ENCODE measurements around the gene ATXN7L3. TPM values are rescaled to one million over a fixed set of nuclear protein-coding genes. Genes with fewer than 3 reads are reported as not detected.
"Not testable (repeated sequence)": the region's sequence is repeated elsewhere in the genome, so short reads cannot be mapped to it uniquely, and the experiment has no call there.

Gene ATXN7L3
- polyA plus RNA-seq, 12 donors: 36.3 to 63.7 (median 49.6) TPM; not detected in 1

- no peak for DNase-seq
Observed at GRCh38 chr17:44176671-44177501, 22.8 kb downstream of the ATXN7L3 start.

DNA sequence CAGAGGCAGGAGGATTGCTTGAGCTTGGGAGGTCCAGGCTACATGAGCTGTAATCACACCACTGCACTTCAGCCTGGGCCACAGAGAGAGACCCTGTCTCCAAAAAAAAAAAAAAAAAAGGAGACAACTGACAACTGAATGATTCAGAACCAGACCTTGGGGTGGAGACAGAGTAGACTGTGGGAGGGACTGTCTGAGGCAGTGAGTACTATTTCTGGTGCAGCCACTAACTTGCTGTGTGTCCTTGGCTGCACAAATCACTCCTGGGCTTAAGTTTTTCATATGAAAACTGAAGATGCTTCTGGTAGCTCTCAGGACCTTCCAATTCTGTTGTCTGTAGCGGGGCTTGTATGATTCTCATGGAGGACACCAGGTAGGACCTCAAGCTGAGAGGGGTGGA lies 23.4 kb downstream of the ATXN7L3 start:
- no peak for DNase-seq

- DNase-seq: no peak
Observed at GRCh38 chr17:44174427-44174826, 25.3 kb downstream of the ATXN7L3 start.

- no peak for DNase-seq
Observed at GRCh38 chr17:44171931-44172455, 27.7 kb downstream of the ATXN7L3 start.

- no peak for DNase-seq
Observed at GRCh38 chr17:44170499-44171201, 29.0 kb downstream of the ATXN7L3 start, which contains the start of gene ASB16. TSS of gene ASB16 (plus strand) at chr17:44170704. CDS start at chr17:44170790, 86 bp downstream.

GRCh38 chr17:44170135-44170498 lies 29.6 kb downstream of the ATXN7L3 start:
- DNase-seq: no peak

DNA sequence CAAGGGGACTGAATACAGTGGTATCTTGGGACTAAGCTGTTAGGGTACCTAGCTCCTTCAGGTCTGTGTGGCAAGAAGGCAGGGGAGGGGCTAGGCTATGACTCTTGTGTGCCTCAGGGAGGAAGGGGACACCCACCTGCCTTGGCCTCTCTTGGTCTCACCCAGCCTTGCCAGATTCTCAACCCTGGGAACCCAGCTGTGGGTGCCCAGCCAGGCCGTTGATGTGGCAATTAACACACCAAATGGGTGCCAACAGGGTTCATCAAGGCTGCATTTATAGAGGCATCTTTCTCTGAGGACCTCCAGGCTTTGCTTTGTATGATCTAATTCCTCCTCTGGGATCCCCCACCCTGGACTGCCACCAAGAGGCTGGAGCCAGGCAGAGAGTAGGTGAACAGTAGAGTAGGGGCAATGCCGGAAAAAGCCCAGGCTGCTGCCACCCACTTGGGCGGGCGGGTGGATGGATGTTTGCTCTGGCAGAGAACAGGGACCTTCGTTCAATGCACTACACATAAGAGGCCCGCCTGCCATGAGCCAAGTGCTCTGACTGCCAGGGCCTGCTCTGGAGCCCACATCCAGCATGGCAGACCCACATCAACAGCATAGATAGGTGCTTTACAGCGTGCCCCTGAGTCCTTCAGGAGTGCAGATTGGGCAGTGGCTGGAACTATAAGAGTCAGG lies 32.4 kb downstream of the ATXN7L3 start:
- no peak for DNase-seq

DNA sequence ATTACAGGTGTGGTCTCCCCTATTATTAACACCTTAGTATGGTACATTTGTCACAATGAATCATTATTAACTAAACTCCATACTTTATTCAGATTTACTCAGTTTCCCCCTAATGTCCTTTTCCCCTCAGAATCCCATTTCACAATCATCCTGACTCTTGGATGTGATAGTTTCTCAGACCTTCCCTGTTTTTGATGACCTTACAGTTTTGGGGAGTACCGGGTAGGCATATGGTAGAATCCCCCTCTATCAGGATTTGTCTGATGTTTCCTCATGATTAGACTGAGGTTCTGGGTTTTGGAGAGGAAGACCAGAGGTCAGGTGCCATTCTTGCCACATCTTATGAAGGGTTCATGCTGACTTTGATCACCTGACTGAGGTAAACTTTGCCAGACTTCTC lies 35.2 kb downstream of the ATXN7L3 start:
- no peak for DNase-seq

DNA sequence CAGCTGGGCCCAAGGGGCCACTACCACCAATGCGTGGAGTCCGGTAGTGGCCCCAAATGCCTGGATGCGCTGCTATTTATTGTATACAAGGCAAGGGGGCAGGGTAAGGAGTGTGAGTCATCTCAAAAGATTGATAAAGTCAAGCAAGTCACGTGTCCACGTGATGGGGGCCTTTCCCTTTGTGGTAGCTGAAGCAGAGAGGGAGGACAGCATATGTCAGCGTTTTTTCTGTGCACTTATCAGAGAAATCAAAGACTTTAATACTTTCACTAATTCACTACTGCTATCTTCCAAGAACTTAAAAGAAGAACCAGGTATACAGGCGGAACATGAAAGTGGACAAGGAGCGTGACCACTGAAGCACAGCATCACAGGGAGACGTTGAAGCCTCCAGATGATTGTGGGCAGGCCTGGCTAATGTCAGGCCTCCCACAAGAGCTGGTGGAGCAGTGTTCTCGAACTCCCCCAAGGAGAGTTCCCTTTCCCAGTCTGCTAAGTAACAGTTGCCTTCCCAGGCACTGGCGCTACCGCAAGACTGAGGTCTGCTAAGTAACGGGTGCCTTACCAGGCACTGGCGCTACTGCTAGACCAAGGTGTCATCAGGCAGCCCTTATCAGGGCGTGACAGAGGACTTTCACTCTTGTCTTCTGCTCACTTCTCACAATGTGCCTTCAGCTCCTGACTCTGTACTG lies 40.0 kb downstream of the ATXN7L3 start:
- DNase-seq: no peak

DNA sequence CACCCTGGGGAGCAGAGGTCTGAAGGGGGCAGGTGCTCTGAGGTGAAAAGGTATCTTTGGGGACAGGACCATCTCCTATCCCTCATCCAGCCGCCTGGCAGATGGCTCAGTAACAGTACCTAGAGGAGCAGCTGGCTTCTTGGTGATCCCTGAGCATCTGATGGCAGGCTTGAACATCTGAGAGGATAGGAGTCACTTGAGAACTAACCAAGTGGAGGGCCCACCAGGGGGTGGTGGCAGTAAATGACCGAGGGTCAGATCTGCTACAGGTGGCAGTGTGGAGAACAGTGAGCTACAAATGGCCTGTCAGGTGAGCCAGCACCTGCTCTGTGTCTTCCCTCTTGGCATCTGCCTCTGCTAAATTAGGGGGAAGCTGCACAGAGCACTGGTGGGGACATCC lies 44.2 kb downstream of the ATXN7L3 start:
- no peak for DNase-seq

GRCh38 chr17:44152875-44153274 lies 46.8 kb downstream of the ATXN7L3 start:
- no peak for DNase-seq

GRCh38 chr17:44149750-44150329 lies 49.8 kb downstream of the ATXN7L3 start:
- no peak for DNase-seq

GRCh38 chr17:44149066-44149465 lies 50.6 kb downstream of the ATXN7L3 start:
- not testable (repeated sequence) for DNase-seq

DNA sequence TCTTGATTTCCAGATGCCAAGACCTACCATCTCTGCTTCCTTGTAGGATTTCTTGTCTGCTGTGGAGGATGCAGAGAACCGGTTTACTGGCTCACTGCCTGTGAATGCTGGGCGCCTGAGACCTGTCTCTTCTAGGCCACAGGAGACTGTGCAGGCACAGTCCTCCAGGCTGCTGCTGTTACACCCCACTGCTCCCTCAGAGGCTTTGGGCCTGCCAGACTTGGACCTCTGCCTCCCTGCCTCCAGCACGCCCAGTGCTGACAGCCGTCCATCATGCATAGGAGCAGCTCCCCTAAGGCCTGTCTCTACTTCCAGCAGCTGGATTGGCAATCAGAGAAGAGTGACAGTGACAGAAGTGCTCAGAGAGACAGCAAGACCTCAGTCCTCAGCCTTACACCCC lies 51.9 kb downstream of the ATXN7L3 start:
- no peak for DNase-seq

DNA sequence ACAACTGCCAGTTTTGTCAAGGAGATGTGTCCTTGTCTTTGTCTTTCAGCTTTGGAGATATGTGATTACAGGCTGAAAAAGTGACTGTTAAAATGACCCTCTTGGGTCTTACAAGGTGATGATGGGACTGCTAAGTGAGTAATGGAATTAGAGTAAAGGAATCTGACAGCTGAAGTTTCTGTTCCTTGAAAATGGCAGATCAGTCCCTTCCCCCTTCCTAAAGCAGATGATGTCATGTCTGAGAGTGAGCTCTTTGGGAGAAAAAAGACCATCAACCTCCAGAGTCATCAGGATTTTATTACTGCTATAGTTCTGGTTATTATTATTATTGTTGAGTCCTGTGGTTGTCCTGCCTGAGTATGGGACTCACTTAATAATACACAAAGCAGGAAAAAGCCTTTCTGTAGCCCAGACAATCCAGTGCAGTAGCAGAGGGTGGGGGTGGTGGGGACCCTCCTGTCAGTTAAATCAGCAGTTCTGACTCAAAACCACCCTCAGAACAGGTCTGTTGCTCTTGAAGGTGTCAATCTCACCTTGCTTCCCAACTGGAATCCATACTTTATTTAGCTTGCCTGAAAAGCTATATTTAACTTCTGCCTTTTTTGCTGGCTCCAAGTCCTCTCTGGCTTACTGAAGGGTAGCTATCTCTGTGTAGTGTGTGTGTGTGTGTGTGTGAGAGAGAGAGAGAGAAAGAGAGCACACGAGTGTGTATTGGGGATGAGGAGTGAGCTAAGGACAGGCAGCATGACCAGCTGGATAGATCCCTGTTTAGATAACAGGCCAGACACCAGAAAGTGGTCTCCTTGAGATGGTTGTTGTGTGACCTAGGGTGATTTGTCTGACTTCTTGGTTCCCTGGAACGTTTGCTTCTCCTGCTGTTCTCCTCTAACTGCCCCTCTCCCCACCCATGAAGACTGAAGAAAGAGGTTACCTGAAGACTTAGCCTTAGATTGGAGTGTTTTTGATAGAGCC lies 53.0 kb downstream of the ATXN7L3 start:
- no peak for DNase-seq

DNA sequence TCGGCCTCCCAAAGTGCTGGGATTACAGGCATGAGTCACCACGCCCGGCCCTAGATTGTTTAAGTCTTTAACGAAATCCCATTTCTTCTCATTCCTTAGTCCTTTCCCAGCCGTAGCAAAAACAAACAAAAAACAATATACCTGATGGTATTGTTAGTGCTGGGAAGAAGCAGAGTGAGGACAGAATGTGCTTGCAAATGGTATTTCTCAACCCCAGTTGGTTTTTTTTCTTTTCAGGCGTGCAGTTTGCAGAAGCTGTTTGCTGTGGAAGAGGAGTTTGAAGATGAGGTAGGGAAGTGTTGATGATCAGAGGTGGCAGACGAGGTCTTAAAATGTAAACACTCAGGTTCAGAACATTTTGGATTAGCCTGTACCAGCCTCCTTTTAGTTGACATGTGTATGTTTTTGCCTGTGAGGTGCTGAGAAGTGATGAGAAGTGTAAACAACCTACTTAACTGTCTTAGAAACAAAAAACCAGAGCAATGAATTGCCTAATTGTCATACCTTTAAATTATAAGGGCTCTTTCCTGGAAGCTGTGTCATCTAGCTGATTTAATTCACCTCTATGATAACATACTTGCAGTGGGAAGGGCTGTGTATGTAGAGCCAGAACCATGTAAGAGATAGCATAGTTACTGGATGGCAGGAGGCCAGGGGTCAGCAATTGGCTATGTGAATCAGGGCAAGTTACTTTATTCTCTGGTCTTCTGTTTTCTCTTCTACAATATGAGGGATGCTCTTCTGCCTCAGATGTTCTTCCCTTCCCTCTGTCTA lies 54.5 kb downstream of the ATXN7L3 start:
- DNase-seq: no peak

DNA sequence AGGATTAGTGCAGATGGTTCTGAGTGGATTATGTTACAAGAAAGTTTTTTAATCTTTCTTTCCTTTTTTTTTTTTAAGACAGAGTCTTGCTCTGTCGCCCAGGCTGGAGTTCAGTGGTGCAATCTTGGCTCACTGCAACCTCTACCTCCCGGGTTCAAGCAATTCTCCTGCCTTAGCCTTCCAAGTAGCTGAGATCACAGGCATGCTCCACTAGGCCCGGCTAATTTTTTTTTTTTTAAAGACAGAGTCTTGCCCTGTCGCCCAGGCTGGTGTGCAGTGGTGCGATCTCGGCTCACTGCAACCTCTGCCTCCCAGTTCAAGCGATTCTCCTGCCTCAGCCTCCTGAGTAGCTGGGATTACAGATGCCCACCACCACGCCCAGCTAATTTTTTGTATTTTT lies 55.8 kb downstream of the ATXN7L3 start:
- not testable (repeated sequence) for DNase-seq

Measured in muscle of arm (tissue), 12 donors.